ENCODE results near the gene TLR8.
"Not testable (repeated sequence)": the region's sequence is repeated elsewhere in the genome, so short reads cannot be mapped to it uniquely, and the experiment has no call there.

The TLR8 gene

DNA sequence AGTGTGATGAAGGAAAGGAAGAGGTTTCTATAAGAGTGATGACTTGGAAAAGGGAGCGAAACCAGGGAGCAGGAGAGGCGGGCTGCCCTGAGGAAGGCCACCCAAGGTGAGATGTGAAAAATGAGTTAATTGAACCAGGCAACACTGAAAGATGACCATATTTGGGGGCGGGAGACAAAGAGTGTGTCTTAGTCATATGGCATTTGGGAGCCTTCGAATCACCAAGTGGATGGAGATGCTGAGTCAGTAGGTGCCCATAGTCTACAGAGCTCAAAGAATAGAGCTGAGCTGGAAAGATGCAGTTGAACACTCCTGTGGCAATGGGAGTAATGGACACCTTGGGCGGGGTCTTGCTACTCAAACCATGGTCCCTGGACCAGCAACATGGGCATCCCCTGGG lies 8.3 kb upstream of the TLR8 start:
- no peak for DNase-seq (ENCODE audit: low read depth)

DNA sequence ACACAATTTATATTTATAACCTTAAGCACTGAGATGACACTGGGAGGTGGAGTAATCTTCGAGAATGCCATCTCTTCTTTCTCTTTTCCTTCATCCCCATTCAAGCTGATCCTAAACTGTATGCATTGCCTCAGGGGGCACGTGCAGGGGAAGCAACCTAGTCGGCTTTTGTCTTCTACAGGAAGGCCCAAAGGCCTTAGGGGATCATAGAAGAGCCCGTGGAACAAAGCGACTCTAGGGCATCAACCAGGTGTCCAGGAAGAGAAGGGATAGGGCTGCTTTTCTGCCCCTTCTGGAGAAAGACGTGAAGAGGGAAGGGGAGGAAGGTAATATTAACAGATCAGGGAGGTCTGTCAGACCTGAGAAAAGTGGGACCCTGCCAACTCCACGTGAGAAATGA lies 6.9 kb upstream of the TLR8 start:
- DNase-seq (ENCODE audit: low read depth) = no peak

DNA sequence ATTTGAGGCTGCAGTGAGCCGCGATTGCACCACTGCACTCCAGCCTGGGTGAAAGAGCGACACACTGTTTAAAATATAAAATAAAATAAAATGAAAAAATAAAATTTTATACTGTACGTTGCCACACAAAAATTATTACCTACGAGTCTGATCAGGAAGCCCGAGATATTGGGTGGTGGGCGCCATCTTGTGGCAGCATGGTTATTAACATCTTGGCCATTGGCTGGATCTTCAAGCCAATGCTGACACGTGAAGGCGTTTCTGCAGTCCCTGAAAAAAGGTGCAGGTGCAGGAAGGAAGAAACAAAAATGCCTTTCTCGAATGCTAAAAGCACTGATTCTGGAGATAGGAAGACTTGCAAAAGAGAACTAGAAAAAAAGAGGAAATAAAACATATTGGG lies 4.9 kb upstream of the TLR8 start:
- DNase-seq (ENCODE audit: low read depth) = peak; percentile 15

DNA sequence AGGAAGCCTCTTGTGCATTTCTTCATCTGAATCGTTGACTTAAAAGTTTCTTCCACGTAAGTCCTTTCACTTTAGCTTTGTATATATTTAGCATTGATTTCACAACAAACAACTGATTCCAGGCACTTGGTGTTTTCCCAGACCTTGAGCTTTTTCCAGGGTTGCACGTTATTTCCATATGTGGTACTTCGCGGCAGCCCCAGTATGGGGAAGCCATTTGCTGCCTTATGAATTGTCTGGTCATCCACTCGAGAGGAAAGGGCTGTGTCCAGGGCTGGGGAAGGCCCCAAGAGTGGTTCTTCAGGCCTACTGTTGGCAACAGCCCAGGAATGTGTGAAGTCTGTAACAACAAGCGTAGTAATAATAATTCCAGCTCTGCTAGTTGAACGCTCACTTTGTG lies 2.8 kb upstream of the TLR8 start:
- peak; percentile 74 for DNase-seq (ENCODE audit: low read depth)

DNA sequence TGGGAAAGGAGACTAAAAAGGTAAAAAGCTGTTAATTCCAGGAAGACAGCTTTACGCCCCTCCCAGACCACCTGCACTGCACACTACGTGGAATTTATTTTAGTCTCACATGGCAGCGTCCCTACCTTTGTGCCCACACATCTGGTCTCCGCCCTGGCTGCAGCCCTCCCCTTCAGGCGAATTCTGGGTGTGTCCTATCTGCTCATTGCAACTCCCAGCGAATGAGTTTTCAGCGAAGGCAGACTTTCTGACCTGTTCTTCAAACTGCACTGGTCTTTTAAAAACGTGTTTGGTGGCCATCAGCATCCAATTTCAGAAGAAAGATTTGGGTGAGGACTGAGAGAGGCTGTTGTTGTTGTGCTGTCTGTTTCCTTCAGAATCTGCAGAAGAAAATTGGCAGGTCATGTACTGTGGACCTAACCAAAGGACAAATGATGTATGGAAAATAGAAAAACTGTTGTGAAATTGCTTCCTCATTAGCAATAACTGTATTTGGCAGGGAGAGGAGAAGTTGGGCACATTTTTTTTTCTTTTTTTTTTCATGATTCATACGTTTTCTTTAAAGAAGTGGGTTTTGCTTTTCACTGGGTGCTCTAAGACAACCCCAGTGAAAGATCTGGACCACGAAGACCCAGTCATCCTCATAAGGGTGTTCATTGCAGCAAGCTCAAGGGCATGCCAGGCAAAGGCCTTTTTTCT lies 4.2 kb downstream of the TLR8 start:
- no peak for DNase-seq (ENCODE audit: low read depth)

DNA sequence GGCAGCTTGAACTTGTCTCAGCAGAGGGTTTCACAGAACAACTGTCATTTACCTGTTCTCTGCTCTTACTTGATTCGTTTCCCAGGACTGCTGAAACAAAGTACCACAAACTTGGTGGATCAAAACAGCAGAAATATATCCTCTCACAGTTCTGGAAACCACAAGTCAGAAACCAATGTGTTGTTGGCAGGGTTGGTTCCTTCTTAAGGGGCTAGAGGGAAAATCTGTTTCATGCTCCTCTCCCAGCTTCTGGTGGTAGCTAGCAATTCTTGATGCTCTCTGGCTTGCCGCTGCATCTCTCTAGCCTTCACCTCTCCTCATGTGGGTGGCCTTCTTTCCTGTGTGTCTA lies 4.7 kb downstream of the TLR8 start:
- DNase-seq (ENCODE audit: low read depth) = no peak

DNA sequence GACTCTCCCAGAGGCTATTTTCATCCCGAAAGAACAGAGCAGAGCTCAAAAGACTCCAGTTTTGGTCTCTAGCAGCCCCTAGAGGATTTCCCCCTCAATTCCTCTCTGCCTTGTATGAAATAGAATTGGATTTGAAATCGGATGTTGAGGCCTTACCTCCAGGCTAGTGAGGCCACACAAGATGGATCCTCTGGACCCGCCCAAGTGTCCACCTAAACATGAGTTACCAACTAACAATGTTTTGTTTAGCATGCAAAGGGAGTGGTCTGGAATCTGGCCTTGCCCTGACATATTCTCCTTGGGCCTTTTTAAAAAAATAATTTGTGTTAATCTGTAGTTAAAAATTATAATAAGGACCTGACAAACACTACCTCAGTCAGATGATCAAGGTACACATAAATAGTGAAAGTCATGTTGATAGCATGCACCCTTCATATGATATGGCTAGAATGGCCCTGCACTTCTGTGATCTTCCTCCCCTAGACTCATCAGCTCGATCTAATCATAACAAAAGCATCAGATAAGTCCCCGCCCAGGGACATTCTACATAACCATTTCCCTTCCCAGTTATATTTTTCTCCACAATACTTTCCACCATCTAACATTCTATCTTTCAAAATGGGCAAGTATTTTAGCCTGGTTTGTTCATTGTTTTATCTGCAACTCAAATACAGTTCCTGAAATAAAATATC lies 6.5 kb downstream of the TLR8 start:
- no peak for DNase-seq (ENCODE audit: low read depth)

DNA sequence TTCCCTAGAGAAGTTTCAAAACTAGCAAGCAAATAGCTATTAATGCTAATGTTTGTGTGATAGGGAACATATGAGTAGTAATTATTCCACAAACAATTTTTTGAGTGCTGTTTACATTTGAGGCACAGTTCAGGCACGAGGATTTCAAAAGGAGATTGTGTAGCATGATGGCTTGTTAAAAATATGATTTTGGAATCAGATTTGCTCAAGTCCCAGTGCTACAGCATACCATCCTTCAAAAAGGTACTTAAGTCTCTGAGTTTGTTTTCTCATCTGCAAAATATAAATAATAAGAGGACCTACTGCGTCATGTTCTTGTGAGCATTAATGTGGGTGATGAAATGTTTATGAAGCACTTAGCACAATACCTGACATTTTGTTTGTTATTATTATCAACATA lies 11.3 kb downstream of the TLR8 start:
- no peak for DNase-seq (ENCODE audit: low read depth)

DNA sequence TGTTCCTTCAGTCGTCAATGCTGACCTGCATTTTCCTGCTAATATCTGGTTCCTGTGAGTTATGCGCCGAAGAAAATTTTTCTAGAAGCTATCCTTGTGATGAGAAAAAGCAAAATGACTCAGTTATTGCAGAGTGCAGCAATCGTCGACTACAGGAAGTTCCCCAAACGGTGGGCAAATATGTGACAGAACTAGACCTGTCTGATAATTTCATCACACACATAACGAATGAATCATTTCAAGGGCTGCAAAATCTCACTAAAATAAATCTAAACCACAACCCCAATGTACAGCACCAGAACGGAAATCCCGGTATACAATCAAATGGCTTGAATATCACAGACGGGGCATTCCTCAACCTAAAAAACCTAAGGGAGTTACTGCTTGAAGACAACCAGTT lies 12.6 kb downstream of the TLR8 start:
- no peak for DNase-seq (ENCODE audit: low read depth)

DNA sequence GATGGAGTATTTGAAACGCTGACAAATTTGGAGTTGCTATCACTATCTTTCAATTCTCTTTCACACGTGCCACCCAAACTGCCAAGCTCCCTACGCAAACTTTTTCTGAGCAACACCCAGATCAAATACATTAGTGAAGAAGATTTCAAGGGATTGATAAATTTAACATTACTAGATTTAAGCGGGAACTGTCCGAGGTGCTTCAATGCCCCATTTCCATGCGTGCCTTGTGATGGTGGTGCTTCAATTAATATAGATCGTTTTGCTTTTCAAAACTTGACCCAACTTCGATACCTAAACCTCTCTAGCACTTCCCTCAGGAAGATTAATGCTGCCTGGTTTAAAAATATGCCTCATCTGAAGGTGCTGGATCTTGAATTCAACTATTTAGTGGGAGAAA lies 13.2 kb downstream of the TLR8 start:
- DNase-seq (ENCODE audit: low read depth) = no peak

DNA sequence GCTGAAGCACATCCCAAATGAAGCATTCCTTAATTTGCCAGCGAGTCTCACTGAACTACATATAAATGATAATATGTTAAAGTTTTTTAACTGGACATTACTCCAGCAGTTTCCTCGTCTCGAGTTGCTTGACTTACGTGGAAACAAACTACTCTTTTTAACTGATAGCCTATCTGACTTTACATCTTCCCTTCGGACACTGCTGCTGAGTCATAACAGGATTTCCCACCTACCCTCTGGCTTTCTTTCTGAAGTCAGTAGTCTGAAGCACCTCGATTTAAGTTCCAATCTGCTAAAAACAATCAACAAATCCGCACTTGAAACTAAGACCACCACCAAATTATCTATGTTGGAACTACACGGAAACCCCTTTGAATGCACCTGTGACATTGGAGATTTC lies 14.6 kb downstream of the TLR8 start:
- DNase-seq (ENCODE audit: low read depth) = no peak

DNA sequence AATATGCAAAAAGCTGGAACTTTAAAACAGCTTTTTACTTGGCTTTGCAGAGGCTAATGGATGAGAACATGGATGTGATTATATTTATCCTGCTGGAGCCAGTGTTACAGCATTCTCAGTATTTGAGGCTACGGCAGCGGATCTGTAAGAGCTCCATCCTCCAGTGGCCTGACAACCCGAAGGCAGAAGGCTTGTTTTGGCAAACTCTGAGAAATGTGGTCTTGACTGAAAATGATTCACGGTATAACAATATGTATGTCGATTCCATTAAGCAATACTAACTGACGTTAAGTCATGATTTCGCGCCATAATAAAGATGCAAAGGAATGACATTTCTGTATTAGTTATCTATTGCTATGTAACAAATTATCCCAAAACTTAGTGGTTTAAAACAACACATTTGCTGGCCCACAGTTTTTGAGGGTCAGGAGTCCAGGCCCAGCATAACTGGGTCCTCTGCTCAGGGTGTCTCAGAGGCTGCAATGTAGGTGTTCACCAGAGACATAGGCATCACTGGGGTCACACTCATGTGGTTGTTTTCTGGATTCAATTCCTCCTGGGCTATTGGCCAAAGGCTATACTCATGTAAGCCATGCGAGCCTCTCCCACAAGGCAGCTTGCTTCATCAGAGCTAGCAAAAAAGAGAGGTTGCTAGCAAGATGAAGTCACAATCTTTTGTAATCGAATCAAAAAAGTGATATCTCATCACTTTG lies 15.6 kb downstream of the TLR8 start:
- DNase-seq (ENCODE audit: low read depth) = peak; percentile 19

DNA sequence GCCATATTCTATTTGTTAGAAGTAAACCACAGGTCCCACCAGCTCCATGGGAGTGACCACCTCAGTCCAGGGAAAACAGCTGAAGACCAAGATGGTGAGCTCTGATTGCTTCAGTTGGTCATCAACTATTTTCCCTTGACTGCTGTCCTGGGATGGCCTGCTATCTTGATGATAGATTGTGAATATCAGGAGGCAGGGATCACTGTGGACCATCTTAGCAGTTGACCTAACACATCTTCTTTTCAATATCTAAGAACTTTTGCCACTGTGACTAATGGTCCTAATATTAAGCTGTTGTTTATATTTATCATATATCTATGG lies 16.1 kb downstream of the TLR8 start:
- DNase-seq (ENCODE audit: low read depth) = no peak

DNA sequence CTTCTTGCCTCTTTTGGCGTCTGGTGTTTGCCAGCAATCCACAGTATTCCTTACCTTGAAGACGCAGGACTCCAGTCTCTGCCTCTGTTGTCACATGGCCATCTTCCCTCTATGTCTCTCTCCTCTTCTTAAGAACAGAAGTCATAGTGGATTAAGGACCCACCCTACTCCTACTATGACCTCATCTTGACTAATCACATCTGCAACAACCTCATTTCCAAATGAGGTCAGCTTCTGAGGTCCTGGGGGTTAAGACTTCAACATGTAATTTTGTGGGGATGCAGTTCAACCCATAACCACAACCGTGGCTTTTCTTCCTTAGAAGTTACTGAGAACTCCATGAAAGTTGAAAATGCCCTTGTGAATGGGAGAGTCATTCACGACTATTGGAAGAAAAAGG lies 23.3 kb downstream of the TLR8 start:
- no peak for DNase-seq (ENCODE audit: low read depth)

DNA sequence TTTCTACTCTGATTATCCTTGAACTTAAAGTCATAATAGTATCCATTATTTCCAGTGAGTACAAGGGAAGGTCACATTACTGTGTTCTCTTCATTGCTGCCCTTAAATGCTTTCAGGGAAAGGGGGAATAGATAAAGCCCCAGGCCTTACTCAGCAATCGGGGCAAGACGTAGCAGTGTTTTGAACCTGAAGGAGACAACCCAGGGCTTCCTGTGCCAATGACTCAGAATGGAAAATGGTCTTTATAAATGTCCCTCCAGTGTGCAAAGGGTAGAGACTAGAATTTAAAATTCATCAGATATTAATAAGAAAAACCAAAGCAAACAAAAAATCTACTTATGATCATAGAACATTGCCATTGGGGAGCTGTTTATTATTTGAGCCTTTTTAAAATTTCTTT lies 23.7 kb downstream of the TLR8 start:
- no peak for DNase-seq (ENCODE audit: low read depth)

DNA sequence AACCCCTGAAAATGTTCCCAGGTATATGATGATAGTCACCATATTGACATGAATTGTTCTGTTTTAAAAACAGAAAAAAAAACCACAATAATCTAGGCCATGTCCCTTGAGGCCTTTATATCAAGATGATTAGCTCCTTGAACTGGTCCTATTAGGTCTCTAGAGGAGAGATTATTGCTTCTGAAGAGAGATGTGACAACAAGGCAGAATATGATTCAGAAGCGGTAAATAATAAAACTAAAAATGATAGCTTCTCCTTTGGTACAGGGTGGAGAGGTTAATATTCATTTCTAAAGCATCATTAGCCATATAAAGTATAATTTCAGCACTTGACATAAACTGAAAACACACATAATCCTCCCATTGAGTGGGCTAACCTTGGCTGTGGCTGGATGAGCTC lies 25.8 kb downstream of the TLR8 start:
- no peak for DNase-seq (ENCODE audit: low read depth)

DNA sequence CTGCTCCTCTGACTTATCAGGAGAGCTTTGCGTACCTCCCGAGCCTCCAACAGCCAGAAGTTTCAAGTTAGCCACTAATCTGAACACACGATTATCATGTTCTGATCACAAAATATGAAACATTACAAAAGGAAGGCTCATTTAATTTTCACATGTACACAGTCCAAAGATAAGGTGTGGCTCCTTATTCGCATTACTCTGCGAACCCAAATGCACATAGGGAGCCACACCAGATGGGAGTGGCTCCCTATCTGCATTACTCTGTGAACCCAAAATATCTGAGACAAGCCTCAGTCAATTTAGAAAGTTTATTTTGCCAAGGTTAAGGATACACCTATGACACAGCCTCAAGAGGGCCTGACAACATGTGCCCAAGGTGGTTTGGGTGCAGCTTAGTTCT lies 28.4 kb downstream of the TLR8 start:
- no peak for DNase-seq (ENCODE audit: low read depth)

DNA sequence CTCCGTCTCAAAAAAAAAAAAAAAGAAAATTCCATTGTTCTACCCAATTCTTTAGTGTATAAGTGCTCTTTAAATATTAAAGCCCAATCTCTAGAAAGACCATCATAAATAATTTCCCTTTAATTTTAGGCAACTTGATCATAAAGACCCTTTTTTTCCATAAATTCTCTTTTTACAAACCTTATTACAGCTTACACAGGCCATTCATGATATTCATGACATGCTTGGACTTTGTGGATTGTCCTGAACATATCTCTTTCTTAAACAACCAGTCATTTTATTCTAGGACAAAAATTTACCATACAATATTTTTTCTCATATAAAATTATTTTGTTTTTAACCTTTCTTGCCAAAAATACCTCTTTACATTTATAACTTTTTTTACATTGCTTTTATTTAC lies 30.5 kb downstream of the TLR8 start:
- no peak for DNase-seq (ENCODE audit: low read depth)

DNA sequence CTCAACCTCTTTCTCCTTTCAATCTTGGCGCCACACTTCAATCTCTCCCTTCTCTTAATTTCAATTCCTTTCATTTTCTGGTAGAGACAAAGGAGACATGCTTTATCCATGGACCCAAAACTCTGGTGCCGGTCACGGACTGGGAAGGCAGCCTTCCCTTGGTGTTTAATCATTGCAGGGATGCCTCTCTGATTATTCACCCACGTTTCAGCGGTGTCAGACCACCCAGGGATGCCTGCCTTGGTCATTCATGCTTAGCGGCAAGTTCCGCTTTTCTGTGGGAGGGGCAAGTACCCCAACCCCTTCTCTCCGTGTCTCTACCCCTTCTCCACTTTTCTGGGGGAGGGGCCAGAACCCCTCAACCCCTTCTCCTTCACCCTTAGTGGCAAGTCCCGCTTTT lies 34.1 kb downstream of the TLR8 start:
- not testable (repeated sequence) for DNase-seq (ENCODE audit: low read depth)

DNA sequence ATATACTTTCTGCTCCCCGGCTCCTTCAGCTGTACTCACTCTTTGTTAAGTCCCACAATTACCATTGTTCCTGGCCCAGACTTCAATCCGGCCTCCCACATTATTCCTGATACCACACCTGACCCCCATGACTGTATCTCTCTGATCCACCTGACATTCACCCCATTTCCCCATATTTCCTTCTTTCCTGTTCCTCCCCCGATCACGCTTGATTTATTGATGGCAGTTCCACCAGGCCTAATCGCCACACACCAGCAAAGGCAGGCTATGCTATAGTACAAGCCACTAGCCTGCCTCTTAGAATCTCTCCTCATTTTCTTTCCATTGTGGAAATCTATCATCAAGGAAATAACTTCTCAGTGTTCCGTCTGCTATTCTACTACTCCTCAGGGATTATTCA lies 37.2 kb downstream of the TLR8 start:
- DNase-seq (ENCODE audit: low read depth) = not testable (repeated sequence)

DNA sequence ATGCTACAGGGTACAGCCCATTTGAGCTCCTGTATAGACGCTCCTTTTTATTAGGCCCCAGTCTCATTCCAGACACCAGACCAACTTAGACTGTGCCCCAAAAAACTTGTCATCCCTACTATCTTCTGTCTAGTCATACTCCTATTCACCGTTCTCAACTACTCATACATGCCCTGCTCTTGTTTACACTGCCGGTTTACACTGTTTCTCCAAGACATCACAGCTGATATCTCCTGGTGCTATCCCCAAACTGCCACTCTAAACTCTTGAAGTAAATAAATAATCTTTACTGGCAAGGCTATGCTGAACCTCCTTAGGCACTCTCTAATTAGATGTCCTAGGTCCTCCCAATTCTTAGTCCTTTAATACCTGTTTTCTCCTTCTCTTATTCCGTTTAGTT lies 38.0 kb downstream of the TLR8 start:
- DNase-seq (ENCODE audit: low read depth) = not testable (repeated sequence)

DNA sequence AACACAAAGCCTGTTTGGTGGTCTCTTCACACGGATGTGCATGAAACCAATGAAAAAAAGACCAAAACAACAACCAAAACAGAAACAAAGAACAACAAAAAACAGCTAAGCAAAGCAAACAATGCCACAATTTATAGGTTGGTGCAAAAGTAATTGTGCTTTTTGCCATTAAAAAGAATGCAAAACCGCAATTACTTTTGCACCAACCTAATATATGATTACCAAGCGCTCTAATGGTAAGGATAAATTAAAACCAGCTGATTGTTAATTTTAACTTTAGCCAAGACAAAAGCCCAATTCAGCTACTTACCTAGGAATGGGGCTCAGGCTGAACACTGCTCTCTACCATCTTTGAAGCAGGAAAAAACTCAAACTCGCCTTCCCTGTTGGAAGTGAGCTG lies 39.1 kb downstream of the TLR8 start:
- no peak for DNase-seq (ENCODE audit: low read depth)

DNA sequence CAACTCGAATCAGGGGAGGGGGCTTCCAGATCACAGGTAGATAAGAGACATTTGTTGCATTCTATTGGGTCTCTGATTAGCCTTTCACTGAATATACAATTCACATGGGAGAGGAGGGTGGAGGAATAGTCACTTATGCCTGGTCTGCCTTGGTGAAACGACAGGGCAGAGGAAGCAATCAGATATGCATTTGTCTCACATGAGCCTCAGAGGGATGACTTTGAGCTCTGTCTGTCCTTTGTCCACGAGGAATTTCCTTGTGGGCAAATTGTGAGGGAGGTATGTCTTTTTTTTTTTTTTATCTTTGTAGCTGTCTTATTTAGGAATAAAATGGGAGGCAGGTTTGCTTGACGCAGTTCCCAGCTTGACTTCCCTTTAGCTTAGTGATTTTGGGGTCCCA lies 40.0 kb downstream of the TLR8 start:
- DNase-seq (ENCODE audit: low read depth) = no peak

Data from fibroblast of gingiva (primary cell).